Measurements from ENCODE around the gene TTF1. TPM values are rescaled to one million over a fixed set of nuclear protein-coding genes. Genes with fewer than 3 reads are reported as not detected.

TTF1 gene
- total RNA-seq, 1 experiment from 2014 or later: 9.7 TPM

DNA sequence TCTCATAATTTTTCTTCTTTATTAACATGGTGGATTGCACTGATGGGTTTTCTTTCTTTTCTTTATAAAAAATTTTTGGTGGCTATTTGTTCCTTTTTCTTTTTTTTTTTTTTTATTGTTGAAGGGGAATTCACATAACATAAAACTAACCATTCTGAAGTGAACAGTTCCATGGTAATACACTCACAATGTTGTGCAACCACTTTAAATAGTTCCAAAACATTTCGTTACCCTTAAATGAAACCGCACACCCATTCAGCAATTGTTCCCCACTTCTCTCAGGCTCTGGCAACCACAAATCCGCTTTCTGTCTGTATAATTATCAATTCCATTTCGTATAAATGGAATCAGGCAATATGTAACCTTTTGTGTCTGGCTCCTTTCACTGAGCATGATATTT is 40.2 kb downstream of the TTF1 start:
- H3K9me3 Mint-ChIP-seq (ENCODE audit: low read depth, unreplicated experiment): no peaks in the 10 kb centered on the region
- no peak overlapping the region for H3K4me3 Mint-ChIP-seq (ENCODE audit: low read depth, unreplicated experiment)
- H3K36me3 Mint-ChIP-seq (ENCODE audit: insufficient read depth, unreplicated experiment): no peaks in the 10 kb centered on the region
- H3K27ac Mint-ChIP-seq (ENCODE audit: unreplicated experiment): no peak overlapping the region
- CTCF ChIA-PET: no interaction called here
- TF ChIP-seq, protein P1, sequence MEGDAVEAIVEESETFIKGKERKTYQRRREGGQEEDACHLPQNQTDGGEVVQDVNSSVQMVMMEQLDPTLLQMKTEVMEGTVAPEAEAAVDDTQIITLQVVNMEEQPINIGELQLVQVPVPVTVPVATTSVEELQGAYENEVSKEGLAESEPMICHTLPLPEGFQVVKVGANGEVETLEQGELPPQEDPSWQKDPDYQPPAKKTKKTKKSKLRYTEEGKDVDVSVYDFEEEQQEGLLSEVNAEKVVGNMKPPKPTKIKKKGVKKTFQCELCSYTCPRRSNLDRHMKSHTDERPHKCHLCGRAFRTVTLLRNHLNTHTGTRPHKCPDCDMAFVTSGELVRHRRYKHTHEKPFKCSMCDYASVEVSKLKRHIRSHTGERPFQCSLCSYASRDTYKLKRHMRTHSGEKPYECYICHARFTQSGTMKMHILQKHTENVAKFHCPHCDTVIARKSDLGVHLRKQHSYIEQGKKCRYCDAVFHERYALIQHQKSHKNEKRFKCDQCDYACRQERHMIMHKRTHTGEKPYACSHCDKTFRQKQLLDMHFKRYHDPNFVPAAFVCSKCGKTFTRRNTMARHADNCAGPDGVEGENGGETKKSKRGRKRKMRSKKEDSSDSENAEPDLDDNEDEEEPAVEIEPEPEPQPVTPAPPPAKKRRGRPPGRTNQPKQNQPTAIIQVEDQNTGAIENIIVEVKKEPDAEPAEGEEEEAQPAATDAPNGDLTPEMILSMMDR (IDR thresholded peaks at IDR 0.05; ENCODE audit: unreplicated experiment): no peak
- no peaks in the 10 kb centered on the region for H3K27me3 Mint-ChIP-seq (ENCODE audit: unreplicated experiment)
- intact Hi-C loops (cut with micrococcal nuclease; ENCODE audit: unreplicated experiment): no loop called here
- DNase-seq: no peak
- H3K4me1 Mint-ChIP-seq (ENCODE audit: low read depth, unreplicated experiment): no peaks in the 10 kb centered on the region
- BruUV-seq (replicated peaks): no TSS peak

DNA sequence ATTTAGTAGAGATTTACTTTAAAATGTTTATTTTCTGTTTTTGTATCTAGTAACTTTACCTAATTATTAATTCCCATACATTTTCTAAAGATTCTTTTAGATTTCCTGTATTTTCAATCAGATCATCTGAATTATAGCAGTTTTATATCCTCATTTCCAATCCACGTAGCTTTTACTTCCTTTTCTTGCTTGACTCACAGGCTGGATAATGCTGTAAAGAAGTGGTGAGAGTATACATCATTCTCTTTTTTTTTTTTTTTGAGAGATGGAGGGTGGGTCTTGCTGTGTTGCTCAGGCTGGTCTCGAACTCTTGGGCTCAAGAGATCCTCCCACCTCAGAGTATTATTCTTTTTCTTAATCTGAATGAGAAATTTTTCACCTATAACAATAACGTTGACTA is 40.7 kb downstream of the TTF1 start:
- Mint-ChIP-seq H3K27ac (ENCODE audit: unreplicated experiment) (no peak overlapping the region), H3K9me3 (ENCODE audit: low read depth, unreplicated experiment) (no peaks in the 10 kb centered on the region), H3K4me3 (ENCODE audit: low read depth, unreplicated experiment) (no peak overlapping the region), H3K27me3 (ENCODE audit: unreplicated experiment) (no peaks in the 10 kb centered on the region), H3K36me3 (ENCODE audit: insufficient read depth, unreplicated experiment) (no peaks in the 10 kb centered on the region), H3K4me1 (ENCODE audit: low read depth, unreplicated experiment) (no peaks in the 10 kb centered on the region)
- intact Hi-C loops (cut with micrococcal nuclease; ENCODE audit: unreplicated experiment): no loop called here
- DNase-seq: no peak
- no TSS peak for BruUV-seq (replicated peaks)
- CTCF ChIA-PET: interaction anchor here (0.6 to 0.7 kb wide), 2 partner anchors 39 to 45 kb away, joined by 3 read pairs; no protein-coding TSS in a partner anchor
- TF ChIP-seq, protein P1 (IDR thresholded peaks at IDR 0.05; ENCODE audit: unreplicated experiment): no peak

DNA sequence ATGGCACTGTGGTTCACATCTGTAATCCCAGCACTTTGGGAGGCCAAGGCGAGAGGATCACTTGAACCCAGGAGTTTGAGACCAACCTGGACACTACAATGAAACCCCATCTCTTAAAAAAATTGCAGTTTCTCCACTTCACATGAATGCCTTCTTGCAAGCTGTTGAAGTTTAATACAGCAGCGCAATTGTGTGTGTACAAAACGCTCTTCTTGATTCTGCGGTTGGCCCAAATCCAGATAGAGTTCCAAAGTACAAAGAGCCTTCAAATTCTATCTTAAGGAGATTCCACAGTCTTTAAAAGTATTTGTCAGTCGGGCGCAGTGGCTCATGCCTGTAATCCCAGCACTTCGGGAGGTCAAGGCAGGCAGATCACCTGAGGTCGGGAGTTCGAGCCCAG is 42.6 kb downstream of the TTF1 start:
- intact Hi-C loops (cut with micrococcal nuclease; ENCODE audit: unreplicated experiment): no loop called here

DNA sequence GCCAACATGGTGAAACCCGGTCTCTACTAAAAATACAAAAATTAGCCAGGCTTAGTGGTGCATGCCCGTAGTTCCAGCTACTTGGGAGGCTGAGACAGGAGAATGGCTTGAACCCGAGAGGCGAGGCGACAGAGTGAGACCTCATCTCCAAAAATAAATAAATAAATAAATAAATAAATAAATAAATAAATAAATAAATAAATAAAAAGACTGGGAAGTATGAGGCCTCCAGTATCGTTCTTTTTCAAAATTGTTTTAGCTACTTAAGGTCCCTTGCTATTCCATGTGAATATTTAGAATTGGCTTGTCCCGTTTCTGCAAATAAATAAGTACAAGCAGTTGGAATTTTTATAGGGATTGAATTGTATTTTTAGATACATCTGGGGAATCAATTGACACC is 48.9 kb downstream of the TTF1 start:
- peaks cover 28% of the 10 kb centered on the region for H3K36me3 Mint-ChIP-seq (ENCODE audit: insufficient read depth, unreplicated experiment)
- H3K4me3 Mint-ChIP-seq (ENCODE audit: low read depth, unreplicated experiment): no peak overlapping the region
- no peak for DNase-seq
- H3K9me3 Mint-ChIP-seq (ENCODE audit: low read depth, unreplicated experiment): no peaks in the 10 kb centered on the region
- H3K4me1 Mint-ChIP-seq (ENCODE audit: low read depth, unreplicated experiment): peaks cover 11% of the 10 kb centered on the region
- H3K27ac Mint-ChIP-seq (ENCODE audit: unreplicated experiment): no peak overlapping the region
- intact Hi-C loops (cut with micrococcal nuclease; ENCODE audit: unreplicated experiment): no loop called here
- no peaks in the 10 kb centered on the region for H3K27me3 Mint-ChIP-seq (ENCODE audit: unreplicated experiment)
- CTCF ChIA-PET: no interaction called here
- TF ChIP-seq, protein P1 (IDR thresholded peaks at IDR 0.05; ENCODE audit: unreplicated experiment): no peak
- no TSS peak for BruUV-seq (replicated peaks)

More for the DNA sequence above, 42.6 kb downstream of the TTF1 start:
- no peaks in the 10 kb centered on the region for H3K27me3 Mint-ChIP-seq (ENCODE audit: unreplicated experiment)
- H3K9me3 Mint-ChIP-seq (ENCODE audit: low read depth, unreplicated experiment): no peaks in the 10 kb centered on the region
- no peaks in the 10 kb centered on the region for H3K36me3 Mint-ChIP-seq (ENCODE audit: insufficient read depth, unreplicated experiment)
- TF ChIP-seq, protein P1 (IDR thresholded peaks at IDR 0.05; ENCODE audit: unreplicated experiment): no peak
- no peak for DNase-seq
- CTCF ChIA-PET: no interaction called here
- H3K4me1 Mint-ChIP-seq (ENCODE audit: low read depth, unreplicated experiment): no peaks in the 10 kb centered on the region
- no peak overlapping the region for H3K4me3 Mint-ChIP-seq (ENCODE audit: low read depth, unreplicated experiment)
- BruUV-seq (replicated peaks): no TSS peak
- no peak overlapping the region for H3K27ac Mint-ChIP-seq (ENCODE audit: unreplicated experiment)
